Measurements from ENCODE around the gene ZBTB16. TPM values are rescaled to one million over a fixed set of nuclear protein-coding genes. Genes with fewer than 3 reads are reported as not detected.
A peak's percentile ranks its signal among the peaks of the same experiment; 100 is the strongest.

Gene ZBTB16
- total and polyA plus RNA-seq, 2 experiments from 2014 or later = 8.7 to 10.5 TPM

DNA sequence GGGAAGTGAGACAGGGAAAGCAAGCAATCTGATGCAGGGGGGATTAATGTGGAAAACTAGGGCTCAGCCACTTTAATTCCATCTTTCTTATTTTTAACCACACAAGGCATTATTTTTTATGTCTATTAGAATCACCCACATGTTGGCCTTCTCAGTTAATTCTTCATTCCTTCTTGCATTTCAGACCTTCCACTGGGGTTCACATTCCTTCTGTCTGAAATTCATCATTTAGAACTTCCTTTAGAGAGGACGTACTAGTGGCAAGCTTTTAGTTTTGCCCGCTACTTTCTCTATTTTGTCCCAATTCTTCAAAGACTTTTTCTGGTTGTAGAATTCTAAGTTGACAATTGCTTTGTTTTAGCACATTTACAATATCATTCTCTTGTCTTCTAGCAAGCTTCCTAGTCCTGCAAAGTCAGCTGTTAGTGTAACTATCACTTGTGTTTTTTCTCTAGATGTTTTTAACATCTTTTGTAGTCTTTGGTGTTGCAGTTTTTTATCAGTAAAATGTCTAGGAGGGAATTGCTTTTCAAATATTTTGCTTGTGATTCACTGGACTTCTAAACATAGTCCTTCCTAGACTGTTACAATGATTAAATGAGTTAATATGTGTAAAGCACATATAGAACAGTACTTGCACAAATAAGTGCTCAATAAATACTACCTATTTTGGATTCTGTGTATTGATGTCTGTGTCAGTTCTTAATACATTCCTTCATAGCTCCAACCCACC lies 231.2 kb downstream of the ZBTB16 start:
- Histone ChIP-seq H3K27ac (no peak overlapping the region), H3K4me3 (no peak overlapping the region), H3K36me3 (no peaks in the 10 kb centered on the region), H3K4me1 (ENCODE audit: low read depth) (peaks cover 6% of the 10 kb centered on the region), H3K27me3 (no peaks in the 10 kb centered on the region), H3K9me3 (ENCODE audit: low read depth) (no peaks in the 10 kb centered on the region)
- DNase-seq (ENCODE audit: low read depth in 1 of 2, low spot score in 1 of 2) = no peak
- TF ChIP-seq, protein P1, sequence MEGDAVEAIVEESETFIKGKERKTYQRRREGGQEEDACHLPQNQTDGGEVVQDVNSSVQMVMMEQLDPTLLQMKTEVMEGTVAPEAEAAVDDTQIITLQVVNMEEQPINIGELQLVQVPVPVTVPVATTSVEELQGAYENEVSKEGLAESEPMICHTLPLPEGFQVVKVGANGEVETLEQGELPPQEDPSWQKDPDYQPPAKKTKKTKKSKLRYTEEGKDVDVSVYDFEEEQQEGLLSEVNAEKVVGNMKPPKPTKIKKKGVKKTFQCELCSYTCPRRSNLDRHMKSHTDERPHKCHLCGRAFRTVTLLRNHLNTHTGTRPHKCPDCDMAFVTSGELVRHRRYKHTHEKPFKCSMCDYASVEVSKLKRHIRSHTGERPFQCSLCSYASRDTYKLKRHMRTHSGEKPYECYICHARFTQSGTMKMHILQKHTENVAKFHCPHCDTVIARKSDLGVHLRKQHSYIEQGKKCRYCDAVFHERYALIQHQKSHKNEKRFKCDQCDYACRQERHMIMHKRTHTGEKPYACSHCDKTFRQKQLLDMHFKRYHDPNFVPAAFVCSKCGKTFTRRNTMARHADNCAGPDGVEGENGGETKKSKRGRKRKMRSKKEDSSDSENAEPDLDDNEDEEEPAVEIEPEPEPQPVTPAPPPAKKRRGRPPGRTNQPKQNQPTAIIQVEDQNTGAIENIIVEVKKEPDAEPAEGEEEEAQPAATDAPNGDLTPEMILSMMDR (IDR thresholded peaks at IDR 0.05; ENCODE audit: low read depth, low read length) = no peak

DNA sequence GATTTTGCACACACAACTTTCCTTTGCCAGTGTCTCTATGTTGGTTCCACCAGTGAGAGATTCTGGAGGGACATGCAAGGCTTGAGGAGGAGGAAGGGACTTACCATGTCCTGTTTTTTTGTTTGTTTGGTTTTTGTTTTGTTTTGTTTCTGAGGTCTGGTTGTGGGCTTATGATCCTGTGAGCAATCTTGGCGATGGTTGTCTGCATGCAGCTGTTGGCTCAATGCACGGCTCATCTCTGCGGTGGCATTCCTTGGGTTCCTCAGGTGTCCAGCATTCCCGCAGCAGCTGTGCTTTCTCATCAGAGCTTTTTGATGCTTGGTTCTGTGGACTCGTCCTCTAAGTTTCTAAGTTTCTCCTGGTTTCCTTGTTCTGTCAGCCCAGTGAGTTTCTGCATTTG lies 231.9 kb downstream of the ZBTB16 start:
- Histone ChIP-seq H3K27ac (no peak overlapping the region), H3K9me3 (ENCODE audit: low read depth) (no peaks in the 10 kb centered on the region), H3K36me3 (no peaks in the 10 kb centered on the region), H3K27me3 (no peaks in the 10 kb centered on the region), H3K4me3 (no peak overlapping the region), H3K4me1 (ENCODE audit: low read depth) (peaks cover 6% of the 10 kb centered on the region)
- DNase-seq (ENCODE audit: low read depth in 1 of 2, low spot score in 1 of 2) = peak in 1 of 2 donors; percentile 85
- TF ChIP-seq, protein P1 (IDR thresholded peaks at IDR 0.05; ENCODE audit: low read depth, low read length) = no peak

DNA sequence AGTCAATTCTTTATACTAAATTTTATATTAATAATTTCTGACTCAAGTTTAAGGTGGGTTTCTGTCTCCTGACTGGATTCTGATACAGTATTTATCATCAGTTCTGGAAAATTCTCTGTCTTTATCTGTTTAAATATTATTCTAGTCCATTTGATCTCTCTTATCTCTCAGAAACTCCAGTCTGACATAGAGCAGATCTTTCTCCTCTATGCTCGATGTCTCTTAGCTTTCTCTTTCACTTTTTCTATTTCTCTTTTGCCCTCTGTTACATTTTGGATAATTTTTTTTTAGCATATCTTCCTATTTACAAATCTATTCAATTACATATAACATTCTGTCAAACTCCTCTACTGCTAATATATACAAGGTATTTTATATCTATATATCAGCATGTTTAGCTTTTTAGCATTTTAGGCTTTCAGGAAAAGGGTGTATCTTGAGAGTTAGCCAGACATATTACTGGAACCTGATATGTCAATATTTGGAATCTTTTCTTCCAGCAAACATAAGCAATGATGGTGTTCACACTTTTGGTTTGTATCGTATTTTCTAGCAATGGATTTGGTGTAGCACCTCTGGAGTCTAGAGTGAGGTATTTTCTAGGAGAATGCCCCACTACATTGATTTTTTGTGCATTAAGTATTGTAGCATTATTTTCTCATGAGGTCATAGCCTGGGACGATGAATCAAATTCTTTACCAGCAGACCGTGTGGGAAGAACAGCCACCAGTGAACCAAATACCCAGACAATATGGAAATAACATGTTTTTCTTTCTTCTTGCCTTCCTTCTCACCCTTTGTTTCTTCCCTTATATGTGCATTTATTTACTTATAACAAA lies 232.6 kb downstream of the ZBTB16 start:
- TF ChIP-seq, protein P1 (IDR thresholded peaks at IDR 0.05; ENCODE audit: low read depth, low read length) = no peak
- Histone ChIP-seq H3K9me3 (ENCODE audit: low read depth) (no peaks in the 10 kb centered on the region), H3K27me3 (no peaks in the 10 kb centered on the region), H3K4me1 (ENCODE audit: low read depth) (peaks cover 6% of the 10 kb centered on the region), H3K36me3 (no peaks in the 10 kb centered on the region), H3K27ac (no peak overlapping the region), H3K4me3 (no peak overlapping the region)
- peak in 1 of 2 donors; percentile 85 for DNase-seq (ENCODE audit: low read depth in 1 of 2, low spot score in 1 of 2)

DNA sequence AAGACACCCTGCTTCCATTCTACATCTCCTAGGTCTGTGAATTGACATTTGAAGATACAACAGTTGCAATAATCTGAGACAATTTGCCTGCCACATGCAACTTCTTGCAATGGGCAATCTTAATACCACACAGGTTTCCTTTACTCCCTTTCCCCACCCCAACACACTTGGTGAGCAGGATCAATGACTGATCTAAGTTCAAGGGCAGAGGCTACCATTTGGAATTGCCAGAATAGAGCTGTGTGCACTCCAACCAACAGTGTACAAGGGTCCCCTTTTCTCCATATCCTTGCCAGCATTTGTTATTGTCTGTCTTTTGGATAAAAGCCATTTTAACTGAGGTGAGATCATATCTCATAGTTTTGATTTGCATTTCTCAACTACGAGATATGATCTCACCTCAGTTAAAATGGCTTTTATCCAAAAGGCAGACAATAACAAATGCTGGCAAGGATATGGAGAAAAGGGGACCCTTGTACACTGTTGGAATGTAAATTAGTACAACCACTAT lies 233.7 kb downstream of the ZBTB16 start:
- no peaks in the 10 kb centered on the region for H3K36me3 ChIP-seq
- H3K27me3 ChIP-seq = no peaks in the 10 kb centered on the region
- H3K27ac ChIP-seq = no peak overlapping the region
- DNase-seq (ENCODE audit: low read depth in 1 of 2, low spot score in 1 of 2) = no peak
- H3K4me1 ChIP-seq (ENCODE audit: low read depth) = peaks cover 6% of the 10 kb centered on the region
- H3K9me3 ChIP-seq (ENCODE audit: low read depth) = no peaks in the 10 kb centered on the region
- TF ChIP-seq, protein P1 (IDR thresholded peaks at IDR 0.05; ENCODE audit: low read depth, low read length) = no peak
- no peak overlapping the region for H3K4me3 ChIP-seq

DNA sequence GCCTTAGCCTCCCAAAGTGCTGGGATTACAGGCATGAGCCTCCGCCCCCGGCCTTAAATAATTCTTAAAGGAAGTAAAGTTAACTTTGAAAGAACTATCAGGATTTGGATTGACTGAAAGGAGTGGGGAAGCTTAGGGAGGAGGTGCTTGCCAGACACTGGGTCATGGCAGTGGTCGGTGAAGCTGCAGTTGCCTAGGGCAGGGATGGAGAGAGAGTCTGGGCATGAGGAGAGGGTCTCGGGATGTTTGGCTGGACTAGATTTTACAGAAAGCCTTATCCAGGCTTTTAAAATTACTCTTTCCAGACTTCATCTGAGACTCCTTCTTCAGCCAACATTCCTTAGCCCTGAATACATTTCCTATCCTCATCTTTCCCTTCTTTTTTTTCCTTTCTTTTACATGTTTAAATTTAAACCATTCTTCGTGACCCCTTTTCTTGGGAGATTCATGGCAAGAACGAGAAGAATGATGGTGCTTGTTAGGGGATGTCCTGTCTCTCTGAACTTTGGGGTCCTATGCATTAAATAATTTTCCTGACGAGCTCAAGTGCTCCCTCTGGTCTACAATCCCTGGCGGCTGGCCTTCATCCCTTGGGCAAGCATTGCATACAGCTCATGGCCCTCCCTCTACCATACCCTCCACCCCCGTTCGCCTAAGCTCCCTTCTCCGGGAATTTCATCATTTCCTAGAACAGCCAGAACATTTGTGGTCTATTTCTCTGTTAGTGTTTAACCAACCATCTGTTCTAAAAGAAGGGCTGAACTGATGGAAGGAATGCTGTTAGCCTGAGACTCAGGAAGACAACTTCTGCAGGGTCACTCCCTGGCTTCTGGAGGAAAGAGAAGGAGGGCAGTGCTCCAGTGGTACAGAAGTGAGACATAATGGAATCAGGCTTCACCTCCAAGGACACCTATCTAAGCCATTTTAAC lies 236.4 kb downstream of the ZBTB16 start, which contains the start of gene NNMT:
Gene NNMT, plus strand, starts transcription at position 724 of the 929 bp plus-strand sequence. Its CDS starts 158 bp downstream, at position 882.
- no peak within 1 kb of the TSS for H3K27ac ChIP-seq
- no peak within 1 kb of the TSS for H3K4me3 ChIP-seq
- no peaks in the 10 kb centered on the region for H3K36me3 ChIP-seq
- peaks cover 6% of the 10 kb centered on the region for H3K4me1 ChIP-seq (ENCODE audit: low read depth)
- DNase-seq (ENCODE audit: low read depth in 1 of 2, low spot score in 1 of 2) = peak in 1 of 2 donors; percentile 99
- TF ChIP-seq, protein P1 (IDR thresholded peaks at IDR 0.05; ENCODE audit: low read depth, low read length) = peak; percentile 19
- H3K9me3 ChIP-seq (ENCODE audit: low read depth) = no peaks in the 10 kb centered on the region
- no peaks in the 10 kb centered on the region for H3K27me3 ChIP-seq

All from cardiac muscle cell (in vitro differentiated cells and primary cell).